HEK293 (cell line): ENCODE data around the gene GBP3.

Experiments used
- CTCF ChIA-PET: fragments of 350-600 bp; formaldehyde crosslinking; extraction: SDS; loops from one replicate; lab custom pipeline; 2021; ENCODE audit warnings: antibody characterized with exemption; lab: Yijun Ruan, JAX
- POLR2A ChIA-PET: fragments of 300-600 bp; formaldehyde crosslinking; extraction: SDS; loops from one replicate; lab custom pipeline; 2020; ENCODE audit warnings: antibody characterized with exemption, inconsistent platforms; lab: Yijun Ruan, JAX
- H3K27ac ChIP-seq: fragments of 200-500 bp; sonication (Bioruptor generic); 2 replicates; pipeline ENCODE4 v1.5.1; 2014; ENCODE audit warnings: low read depth, low read length, control low read depth, inconsistent platforms; ENCODE audit errors: extremely low read depth
- H3K36me3 ChIP-seq, 2 experiments: fragments of 200-500 bp in 1 of 2; sonication (Bioruptor generic) in 1 of 2; 1 replicate in 1 of 2; 2 replicates in 1 of 2; pipeline ENCODE4 v1.5.1; 2014 to 2017; ENCODE audit warnings: inconsistent platforms in 2 of 2, low read length in 2 of 2; ENCODE audit not compliant: control insufficient read depth in 2 of 2, insufficient read depth in 1 of 2
- H3K4me1 ChIP-seq: fragments of 200-500 bp; sonication (Bioruptor generic); 2 replicates; pipeline ENCODE4 v1.5.1; 2014; ENCODE audit warnings: mild to moderate bottlenecking, low read length, inconsistent platforms; ENCODE audit not compliant: control insufficient read depth, insufficient read depth
- H3K4me3 ChIP-seq: 2 replicates; pipeline ENCODE4 v1.5.1; 2011; ENCODE audit warnings: low read depth, mild to moderate bottlenecking, control low read depth, low read length, moderate library complexity
- H3K9me3 ChIP-seq: fragments of 200-500 bp; sonication (Bioruptor generic); 2 replicates; pipeline ENCODE4 v1.5.1; 2014; ENCODE audit warnings: low read depth, low read length, inconsistent platforms; ENCODE audit not compliant: control insufficient read depth, insufficient read depth
- GFI1B ChIP-seq: fragments of 450-650 bp; formaldehyde crosslinking; IDR thresholded peaks from 2 replicates; pipeline ENCODE4 v1.5.1; 2016; ENCODE audit warnings: missing biosample characterization, missing genetic modification characterization
- KLF1 ChIP-seq: fragments of 450-650 bp; formaldehyde crosslinking; IDR thresholded peaks from 2 replicates; pipeline ENCODE4 v1.5.1; 2016; ENCODE audit warnings: missing biosample characterization, missing genetic modification characterization
- KLF7 ChIP-seq: fragments of 450-650 bp; formaldehyde crosslinking; IDR thresholded peaks from 2 replicates; pipeline ENCODE4 v1.5.1; 2016; ENCODE audit warnings: missing biosample characterization, missing genetic modification characterization, borderline replicate concordance
- OSR2 ChIP-seq: fragments of 450-650 bp; formaldehyde crosslinking; IDR thresholded peaks from 2 replicates; pipeline ENCODE4 v1.5.1; 2016; ENCODE audit warnings: missing biosample characterization, missing genetic modification characterization
- YY1 ChIP-seq: fragments of 450-650 bp; formaldehyde crosslinking; IDR thresholded peaks from 2 replicates; pipeline ENCODE4 v1.5.1; 2018; ENCODE audit warnings: missing biosample characterization, missing genetic modification characterization
- ZBTB48 ChIP-seq: fragments of 450-650 bp; formaldehyde crosslinking; IDR thresholded peaks from 2 replicates; pipeline ENCODE4 v1.5.1; 2016; ENCODE audit warnings: missing biosample characterization, missing genetic modification characterization
- ZBTB8A ChIP-seq: fragments of 450-650 bp; formaldehyde crosslinking; IDR thresholded peaks from 2 replicates; pipeline ENCODE4 v1.5.1; 2016; ENCODE audit warnings: missing biosample characterization, missing genetic modification characterization
- ZFP3 ChIP-seq: fragments of 450-650 bp; formaldehyde crosslinking; IDR thresholded peaks from 2 replicates; pipeline ENCODE4 v1.5.1; 2016; ENCODE audit warnings: low read depth, missing biosample characterization, missing genetic modification characterization
- ZNF16 ChIP-seq: fragments of 450-650 bp; formaldehyde crosslinking; IDR thresholded peaks from 2 replicates; pipeline ENCODE4 v1.5.1; 2016; ENCODE audit warnings: low read depth, missing biosample characterization, missing genetic modification characterization
- ZNF174 ChIP-seq: fragments of 450-650 bp; formaldehyde crosslinking; IDR thresholded peaks from 2 replicates; pipeline ENCODE4 v1.5.0; 2017; ENCODE audit warnings: missing biosample characterization, mild to moderate bottlenecking, missing genetic modification characterization
- ZNF248 ChIP-seq: fragments of 450-650 bp; formaldehyde crosslinking; IDR thresholded peaks from 2 replicates; pipeline ENCODE4 v1.5.1; 2017; ENCODE audit warnings: missing biosample characterization, missing genetic modification characterization
- ZNF266 ChIP-seq: fragments of 450-650 bp; formaldehyde crosslinking; IDR thresholded peaks from 2 replicates; pipeline ENCODE4 v1.5.1; 2016; ENCODE audit warnings: missing biosample characterization, missing genetic modification characterization, low read depth
- ZNF37A ChIP-seq: fragments of 450-650 bp; IDR thresholded peaks from 2 replicates; pipeline ENCODE4 v1.5.1; 2018; ENCODE audit warnings: missing biosample characterization, missing genetic modification characterization
- ZNF571 ChIP-seq: fragments of 450-650 bp; formaldehyde crosslinking; IDR thresholded peaks from 2 replicates; pipeline ENCODE4 v1.5.0; 2017; ENCODE audit warnings: missing biosample characterization, missing genetic modification characterization
- ZNF610 ChIP-seq: fragments of 450-650 bp; formaldehyde crosslinking; IDR thresholded peaks from 2 replicates; pipeline ENCODE4 v1.5.1; 2016; ENCODE audit warnings: missing biosample characterization, missing genetic modification characterization, borderline replicate concordance
- ZNF660 ChIP-seq: fragments of 450-650 bp; IDR thresholded peaks from 2 replicates; pipeline ENCODE4 v1.5.1; 2018; ENCODE audit warnings: missing biosample characterization, mild to moderate bottlenecking, missing genetic modification characterization
- ZXDB ChIP-seq: fragments of 450-650 bp; formaldehyde crosslinking; IDR thresholded peaks from 2 replicates; pipeline ENCODE4 v1.5.1; 2016; ENCODE audit warnings: missing biosample characterization, missing genetic modification characterization
- TF ChIP-seq, protein P1 (sequence below): fragments of 450-650 bp; formaldehyde crosslinking; IDR thresholded peaks from 2 replicates; pipeline ENCODE4 v1.5.1; 2016; ENCODE audit warnings: missing biosample characterization, missing genetic modification characterization
- TF ChIP-seq, protein P2 (sequence below): fragments of 450-650 bp; formaldehyde crosslinking; IDR thresholded peaks from 2 replicates; pipeline ENCODE4 v1.5.1; 2017; ENCODE audit warnings: missing biosample characterization, missing genetic modification characterization
- TF ChIP-seq, protein P3 (sequence below): fragments of 450-650 bp; formaldehyde crosslinking; IDR thresholded peaks from 2 replicates; pipeline ENCODE4 v1.5.1; 2016; ENCODE audit warnings: missing biosample characterization, missing genetic modification characterization
- TF ChIP-seq, protein P4 (sequence below): sonication (generic); formaldehyde crosslinking; IDR thresholded peaks from 2 replicates; pipeline ENCODE4 v1.8.1; 2022; ENCODE audit warnings: mild to moderate bottlenecking, moderate library complexity, missing genetic modification reagents

GBP3 gene

DNA sequence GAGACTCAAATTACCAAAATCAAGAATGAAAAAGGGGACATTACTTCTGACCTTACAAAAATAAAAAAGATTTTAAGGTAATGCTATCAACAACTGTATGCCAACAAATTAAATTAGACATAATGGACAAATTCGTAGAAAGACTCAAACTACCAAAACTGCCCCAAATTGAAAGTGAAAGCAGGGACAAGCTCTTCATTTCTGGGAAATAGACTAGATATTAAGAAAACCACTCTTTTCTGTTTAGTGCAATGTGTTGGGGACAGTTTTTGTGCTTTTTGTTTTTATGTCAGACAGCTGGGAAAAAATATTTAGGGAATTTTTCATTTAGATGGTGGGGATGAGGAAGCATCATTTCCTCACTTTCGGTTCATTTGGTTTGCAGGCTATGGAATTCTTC, 47.3 kb upstream of the GBP3 start:
- ChIA-PET CTCF (no interaction called here), POLR2A (no interaction called here)
- Histone ChIP-seq H3K9me3 (no peaks in the 10 kb centered on the region), H3K4me3 (no peak overlapping the region), H3K4me1 (no peaks in the 10 kb centered on the region), H3K36me3 (no peaks in the 10 kb centered on the region), H3K27ac (no peak overlapping the region)
- TF ChIP-seq YY1 (tag by site-specific recombination) (no peak), GFI1B (tag by site-specific recombination) (no peak), KLF7 (no peak), ZXDB (tag by site-specific recombination) (no peak)

DNA sequence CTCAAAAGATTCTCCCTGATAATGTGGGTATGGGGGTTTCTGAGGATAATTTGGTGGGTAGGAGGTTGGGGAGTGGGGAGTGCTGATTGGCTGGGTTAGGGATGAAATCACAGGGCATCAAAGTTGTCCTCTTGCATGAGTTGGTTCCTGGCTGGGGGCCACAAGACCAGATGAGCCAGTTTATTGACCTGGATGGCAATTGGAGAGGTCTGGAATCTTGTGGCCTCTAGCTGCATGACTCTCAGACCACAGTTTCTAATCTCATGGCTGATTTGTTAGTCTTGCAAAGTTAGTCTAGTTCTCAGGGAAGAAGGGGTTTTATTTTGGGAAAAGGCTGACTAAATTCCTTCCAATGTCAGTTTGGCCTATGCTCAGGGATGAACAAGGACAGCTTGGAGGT, 45.6 kb upstream of the GBP3 start:
- ChIA-PET POLR2A (no interaction called here), CTCF (no interaction called here)
- TF ChIP-seq, protein P1, sequence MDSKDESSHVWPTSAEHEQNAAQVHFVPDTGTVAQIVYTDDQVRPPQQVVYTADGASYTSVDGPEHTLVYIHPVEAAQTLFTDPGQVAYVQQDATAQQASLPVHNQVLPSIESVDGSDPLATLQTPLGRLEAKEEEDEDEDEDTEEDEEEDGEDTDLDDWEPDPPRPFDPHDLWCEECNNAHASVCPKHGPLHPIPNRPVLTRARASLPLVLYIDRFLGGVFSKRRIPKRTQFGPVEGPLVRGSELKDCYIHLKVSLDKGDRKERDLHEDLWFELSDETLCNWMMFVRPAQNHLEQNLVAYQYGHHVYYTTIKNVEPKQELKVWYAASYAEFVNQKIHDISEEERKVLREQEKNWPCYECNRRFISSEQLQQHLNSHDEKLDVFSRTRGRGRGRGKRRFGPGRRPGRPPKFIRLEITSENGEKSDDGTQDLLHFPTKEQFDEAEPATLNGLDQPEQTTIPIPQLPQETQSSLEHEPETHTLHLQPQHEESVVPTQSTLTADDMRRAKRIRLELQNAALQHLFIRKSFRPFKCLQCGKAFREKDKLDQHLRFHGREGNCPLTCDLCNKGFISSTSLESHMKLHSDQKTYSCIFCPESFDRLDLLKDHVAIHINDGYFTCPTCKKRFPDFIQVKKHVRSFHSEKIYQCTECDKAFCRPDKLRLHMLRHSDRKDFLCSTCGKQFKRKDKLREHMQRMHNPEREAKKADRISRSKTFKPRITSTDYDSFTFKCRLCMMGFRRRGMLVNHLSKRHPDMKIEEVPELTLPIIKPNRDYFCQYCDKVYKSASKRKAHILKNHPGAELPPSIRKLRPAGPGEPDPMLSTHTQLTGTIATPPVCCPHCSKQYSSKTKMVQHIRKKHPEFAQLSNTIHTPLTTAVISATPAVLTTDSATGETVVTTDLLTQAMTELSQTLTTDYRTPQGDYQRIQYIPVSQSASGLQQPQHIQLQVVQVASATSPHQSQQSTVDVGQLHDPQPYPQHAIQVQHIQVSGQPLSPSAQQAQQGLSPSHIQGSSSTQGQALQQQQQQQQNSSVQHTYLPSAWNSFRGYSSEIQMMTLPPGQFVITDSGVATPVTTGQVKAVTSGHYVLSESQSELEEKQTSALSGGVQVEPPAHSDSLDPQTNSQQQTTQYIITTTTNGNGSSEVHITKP, result no peak
- TF ChIP-seq ZNF660 (tag by site-specific recombination), result no peak
- TF ChIP-seq, protein P2, sequence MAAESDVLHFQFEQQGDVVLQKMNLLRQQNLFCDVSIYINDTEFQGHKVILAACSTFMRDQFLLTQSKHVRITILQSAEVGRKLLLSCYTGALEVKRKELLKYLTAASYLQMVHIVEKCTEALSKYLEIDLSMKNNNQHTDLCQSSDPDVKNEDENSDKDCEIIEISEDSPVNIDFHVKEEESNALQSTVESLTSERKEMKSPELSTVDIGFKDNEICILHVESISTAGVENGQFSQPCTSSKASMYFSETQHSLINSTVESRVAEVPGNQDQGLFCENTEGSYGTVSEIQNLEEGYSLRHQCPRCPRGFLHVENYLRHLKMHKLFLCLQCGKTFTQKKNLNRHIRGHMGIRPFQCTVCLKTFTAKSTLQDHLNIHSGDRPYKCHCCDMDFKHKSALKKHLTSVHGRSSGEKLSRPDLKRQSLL (tag by site-specific recombination), result no peak
- TF ChIP-seq ZBTB48 (tag by site-specific recombination), result no peak
- no peak for TF ChIP-seq OSR2
- TF ChIP-seq ZNF248 (tag by site-specific recombination), result no peak
- TF ChIP-seq ZNF610 (tag by site-specific recombination), result no peak
- TF ChIP-seq ZNF37A (tag by site-specific recombination), result no peak
- no peak for TF ChIP-seq ZNF571 (tag by site-specific recombination)
- TF ChIP-seq, protein P3, sequence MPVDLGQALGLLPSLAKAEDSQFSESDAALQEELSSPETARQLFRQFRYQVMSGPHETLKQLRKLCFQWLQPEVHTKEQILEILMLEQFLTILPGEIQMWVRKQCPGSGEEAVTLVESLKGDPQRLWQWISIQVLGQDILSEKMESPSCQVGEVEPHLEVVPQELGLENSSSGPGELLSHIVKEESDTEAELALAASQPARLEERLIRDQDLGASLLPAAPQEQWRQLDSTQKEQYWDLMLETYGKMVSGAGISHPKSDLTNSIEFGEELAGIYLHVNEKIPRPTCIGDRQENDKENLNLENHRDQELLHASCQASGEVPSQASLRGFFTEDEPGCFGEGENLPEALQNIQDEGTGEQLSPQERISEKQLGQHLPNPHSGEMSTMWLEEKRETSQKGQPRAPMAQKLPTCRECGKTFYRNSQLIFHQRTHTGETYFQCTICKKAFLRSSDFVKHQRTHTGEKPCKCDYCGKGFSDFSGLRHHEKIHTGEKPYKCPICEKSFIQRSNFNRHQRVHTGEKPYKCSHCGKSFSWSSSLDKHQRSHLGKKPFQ (tag by site-specific recombination), result no peak
- no peak for TF ChIP-seq ZNF266 (tag by site-specific recombination)
- no peak for TF ChIP-seq ZNF174 (tag by site-specific recombination)
- TF ChIP-seq KLF1 (tag by site-specific recombination), result no peak
- TF ChIP-seq ZNF16 (tag by site-specific recombination), result no peak
- no peak for TF ChIP-seq ZFP3 (tag by site-specific recombination)
- TF ChIP-seq ZBTB8A (tag by site-specific recombination), result no peak
- TF ChIP-seq, protein P4, sequence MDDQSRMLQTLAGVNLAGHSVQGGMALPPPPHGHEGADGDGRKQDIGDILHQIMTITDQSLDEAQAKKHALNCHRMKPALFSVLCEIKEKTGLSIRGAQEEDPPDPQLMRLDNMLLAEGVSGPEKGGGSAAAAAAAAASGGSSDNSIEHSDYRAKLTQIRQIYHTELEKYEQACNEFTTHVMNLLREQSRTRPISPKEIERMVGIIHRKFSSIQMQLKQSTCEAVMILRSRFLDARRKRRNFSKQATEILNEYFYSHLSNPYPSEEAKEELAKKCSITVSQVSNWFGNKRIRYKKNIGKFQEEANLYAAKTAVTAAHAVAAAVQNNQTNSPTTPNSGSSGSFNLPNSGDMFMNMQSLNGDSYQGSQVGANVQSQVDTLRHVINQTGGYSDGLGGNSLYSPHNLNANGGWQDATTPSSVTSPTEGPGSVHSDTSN (CRISPR knock-in tag), result no peak
- Histone ChIP-seq H3K9me3 (no peaks in the 10 kb centered on the region), H3K4me1 (no peaks in the 10 kb centered on the region), H3K36me3 (no peaks in the 10 kb centered on the region), H3K4me3 (no peak overlapping the region), H3K27ac (no peak overlapping the region)
